GM23248 (cell line): ENCODE measurements around the gene SEMA4G. TPM values are rescaled to one million over a fixed set of nuclear protein-coding genes. Genes with fewer than 3 reads are reported as not detected.
A peak's percentile ranks its signal among the peaks of the same experiment; 100 is the strongest.

Experiments used
- DNase-seq: peaks from one replicate; pipeline ENCODE4 v3.0.0-alpha.2; 2015
- H2AFZ ChIP-seq: fragments of 200-600 bp; sonication (generic); 2 replicates; pipeline ENCODE4 v1.6.1; 2016; ENCODE audit warnings: antibody characterized with exemption
- H3F3A ChIP-seq: fragments of 200-600 bp; sonication (generic); 2 replicates; pipeline ENCODE4 v1.6.1; 2016; ENCODE audit warnings: mild to moderate bottlenecking, antibody characterized with exemption, mixed run types; ENCODE audit not compliant: insufficient read depth
- H3K27ac ChIP-seq: fragments of 200-600 bp; sonication (generic); 2 replicates; pipeline ENCODE4 v1.5.1; 2016; ENCODE audit warnings: mild to moderate bottlenecking
- H3K27me3 ChIP-seq: fragments of 200-600 bp; sonication (generic); replicated peaks from 2 replicates; pipeline ENCODE4 v1.6.1; 2016; ENCODE audit warnings: mild to moderate bottlenecking; ENCODE audit not compliant: insufficient read depth
- H3K36me3 ChIP-seq: fragments of 200-600 bp; sonication (generic); 2 replicates; pipeline ENCODE4 v1.6.1; 2016; ENCODE audit warnings: low read depth, mild to moderate bottlenecking
- H3K4me1 ChIP-seq: fragments of 200-600 bp; sonication (generic); 2 replicates; pipeline ENCODE4 v1.6.1; 2016; ENCODE audit warnings: mild to moderate bottlenecking; ENCODE audit not compliant: insufficient read depth
- H3K4me2 ChIP-seq: fragments of 200-600 bp; sonication (generic); one replicate; pipeline ENCODE4 v1.6.1; 2016; ENCODE audit warnings: mild to moderate bottlenecking; ENCODE audit not compliant: unreplicated experiment
- H3K4me3 ChIP-seq: fragments of 200-600 bp; sonication (generic); 2 replicates; pipeline ENCODE4 v1.5.1; 2016; ENCODE audit warnings: mild to moderate bottlenecking
- H3K79me2 ChIP-seq: fragments of 200-600 bp; sonication (generic); 2 replicates; pipeline ENCODE4 v1.6.1; 2016; ENCODE audit warnings: mild to moderate bottlenecking; ENCODE audit not compliant: insufficient read depth
- H3K9ac ChIP-seq: fragments of 200-600 bp; sonication (generic); 2 replicates; pipeline ENCODE4 v1.6.1; 2016; ENCODE audit warnings: mild to moderate bottlenecking
- H3K9me2 ChIP-seq: fragments of 200-600 bp; sonication (generic); 2 replicates; pipeline ENCODE4 v1.6.1; 2016; ENCODE audit warnings: mixed run types, mild to moderate bottlenecking, moderate library complexity; ENCODE audit not compliant: insufficient read depth
- H3K9me3 ChIP-seq: fragments of 200-600 bp; sonication (generic); one replicate; pipeline ENCODE4 v1.6.1; 2017; ENCODE audit warnings: low read depth
- H4K20me1 ChIP-seq: fragments of 200-600 bp; sonication (generic); 2 replicates; pipeline ENCODE4 v1.6.0; 2016; ENCODE audit not compliant: insufficient read depth
- EZH2 ChIP-seq: fragments of 200-600 bp; sonication (generic); IDR thresholded peaks from 2 replicates; pipeline ENCODE4 v1.6.1; 2018; ENCODE audit warnings: antibody characterized with exemption, mild to moderate bottlenecking; ENCODE audit not compliant: insufficient read depth, poor library complexity, severe bottlenecking
- EZH2phosphoT487 ChIP-seq: fragments of 200-600 bp; sonication (generic); IDR thresholded peaks from 2 replicates; pipeline ENCODE4 v1.6.1; 2018; ENCODE audit warnings: antibody characterized with exemption, moderate library complexity, mild to moderate bottlenecking, low read depth; ENCODE audit not compliant: insufficient read depth
- WGBS, 2 experiments: methylation state at CpG; one replicate each; pipeline ENCODE4 v1.1.6; 2015 to 2017; ENCODE audit warnings: low lambda C conversion rate in 2 of 2, low coverage in 1 of 2; ENCODE audit errors: missing lambda C conversion rate in 2 of 2; 5-methylcytosine and 5-hydroxymethylcytosine counted together
- in situ Hi-C: fragments of 300-500 bp; cut with MboI; formaldehyde crosslinking; loops from 2 replicates; pipeline ENCODE4 v1.15.0; 2020
- polyA plus RNA-seq: library from polyadenylated mRNA; unstranded; fragments of >200 nt; fragmentation: Nextera tagmentation; extraction: Ambion mirVana; gene quantifications from 2 replicates; pipeline ENCODE4 v1.2.1, GENCODE V29; 2016
- total RNA-seq: library from RNA; depleted of rRNA; stranded (reverse); fragments of >200 nt; shearing (Covaris generic); gene quantifications from 2 replicates; pipeline ENCODE4 v1.2.3, GENCODE V29; 2014

Gene SEMA4G
- total and polyA plus RNA-seq, 2 experiments from 2014 or later: 0.11 to 1.1 TPM

DNA sequence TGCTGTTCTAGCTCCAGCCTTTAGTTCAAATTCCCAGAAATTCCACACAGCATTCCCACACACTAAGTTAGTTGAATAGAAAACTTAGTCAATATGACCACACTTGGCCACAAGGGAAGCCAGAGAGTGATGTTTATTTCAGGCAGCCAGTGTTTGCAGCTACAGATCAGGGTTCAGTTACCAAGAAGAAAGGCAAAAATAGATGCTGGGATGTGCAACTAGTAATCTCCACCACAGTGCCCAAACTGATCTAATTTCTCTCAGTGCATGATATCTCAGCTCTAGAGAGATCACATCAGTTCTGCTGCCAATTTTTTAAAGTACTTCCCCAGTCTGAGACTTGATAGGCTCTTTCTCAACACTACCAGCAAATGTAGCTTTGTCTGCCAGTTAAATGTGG lies 38.9 kb upstream of the SEMA4G start:
- Histone ChIP-seq H3K9ac (no peak overlapping the region), H2AFZ (no peak overlapping the region), H3K79me2 (peaks cover 18% of the 10 kb centered on the region; the same call in 1 of the 2 replicates), H3K36me3 (peaks cover 77% of the 10 kb centered on the region), H4K20me1 (no peaks in the 10 kb centered on the region), H3K9me2 (no peaks in the 10 kb centered on the region), H3K4me3 (no peak overlapping the region), H3K27me3 (no peaks in the 10 kb centered on the region), H3K4me1 (no peaks in the 10 kb centered on the region), H3K9me3 (no peaks in the 10 kb centered on the region), H3K27ac (no peak overlapping the region), H3K4me2 (no peak overlapping the region), H3F3A (peaks cover 16% of the 10 kb centered on the region; the same call in 1 of the 2 replicates)
- no peak for TF ChIP-seq EZH2
- TF ChIP-seq EZH2phosphoT487: no peak
- in situ Hi-C loops: no loop called here
- peak; percentile 16 for DNase-seq

DNA sequence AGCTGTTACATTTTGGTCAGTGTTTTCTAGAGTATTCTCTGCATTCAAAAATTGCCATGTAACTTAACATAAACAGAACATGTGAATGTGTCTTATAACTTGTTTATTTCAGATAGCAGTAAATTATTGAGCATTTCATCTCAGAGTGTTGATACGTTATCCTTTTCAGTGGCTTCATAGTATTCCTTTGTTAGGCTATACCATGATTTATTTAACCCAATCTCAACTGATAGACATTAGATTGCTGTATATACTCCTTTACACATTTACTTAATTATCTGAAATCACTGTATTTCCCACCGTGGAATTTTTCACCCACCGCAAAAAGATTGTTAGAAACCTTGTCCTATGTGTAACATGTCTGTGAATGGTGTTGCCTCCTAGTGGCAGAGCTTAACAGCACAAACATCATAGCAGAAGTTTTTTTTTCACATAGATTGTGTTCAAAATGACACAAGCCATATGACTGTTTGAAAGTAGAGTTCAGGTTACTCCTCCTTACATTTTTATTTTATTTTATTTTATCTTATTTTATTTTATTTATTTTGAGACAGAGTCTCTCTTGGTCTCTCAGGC lies 35.1 kb upstream of the SEMA4G start:
- in situ Hi-C loops: no loop called here
- DNase-seq: peak; percentile 34
- H3K9me2 ChIP-seq: no peaks in the 10 kb centered on the region
- no peaks in the 10 kb centered on the region for H3K9me3 ChIP-seq
- no peaks in the 10 kb centered on the region for H3K27me3 ChIP-seq
- no peaks in the 10 kb centered on the region for H3K4me1 ChIP-seq
- peaks cover 76% of the 10 kb centered on the region for H3K36me3 ChIP-seq
- no peak overlapping the region for H3K4me2 ChIP-seq
- no peak overlapping the region for H3K27ac ChIP-seq
- H3K9ac ChIP-seq: no peak overlapping the region
- H4K20me1 ChIP-seq: no peaks in the 10 kb centered on the region
- H2AFZ ChIP-seq: no peak overlapping the region
- H3K4me3 ChIP-seq: no peak overlapping the region
- H3F3A ChIP-seq: peaks cover 21% of the 10 kb centered on the region; the same call in 1 of the 2 replicates
- H3K79me2 ChIP-seq: no peaks in the 10 kb centered on the region
- WGBS, 2 experiments: 94 to 97% methylated on average over 3 of the region's 3 CpGs
- TF ChIP-seq EZH2 (no peak), EZH2phosphoT487 (no peak)

DNA sequence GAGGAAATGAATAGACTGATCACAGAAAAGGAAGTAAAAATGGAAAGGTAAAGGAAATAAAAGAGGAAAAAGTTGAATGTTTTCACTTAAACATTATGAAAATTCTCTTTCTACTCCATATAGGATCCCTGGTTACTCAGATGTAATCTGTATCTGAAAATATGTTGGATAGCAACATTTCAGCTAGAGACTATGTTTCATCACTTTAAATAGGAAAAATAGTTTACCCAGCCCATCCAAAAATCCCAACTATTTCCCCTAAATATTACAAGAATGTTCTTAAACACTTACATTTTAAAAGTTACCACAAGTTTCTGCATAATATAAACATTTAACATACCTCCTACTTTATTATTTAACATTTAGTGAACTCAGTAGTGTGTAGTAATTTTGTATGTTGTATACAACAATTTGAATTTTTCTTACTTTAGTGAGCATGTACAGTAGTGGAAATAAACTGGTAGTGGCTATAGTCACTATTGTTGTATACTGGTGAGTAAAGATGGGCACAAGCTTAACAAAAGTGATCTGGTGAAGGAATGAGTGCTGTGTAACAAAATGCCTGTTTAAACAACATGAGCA lies 29.4 kb upstream of the SEMA4G start:
- H3K9me2 ChIP-seq: no peaks in the 10 kb centered on the region
- H3K4me3 ChIP-seq: no peak overlapping the region
- no peak overlapping the region for H3K9ac ChIP-seq
- H2AFZ ChIP-seq: no peak overlapping the region
- TF ChIP-seq EZH2 (no peak), EZH2phosphoT487 (no peak)
- H3K4me2 ChIP-seq: no peak overlapping the region
- in situ Hi-C loops: no loop called here
- H3K27me3 ChIP-seq: no peaks in the 10 kb centered on the region
- H3F3A ChIP-seq: 0 out of 2 replicates have a peak, but pooled peaks cover 8% of the 10 kb centered on the region
- no peaks in the 10 kb centered on the region for H3K79me2 ChIP-seq
- H3K27ac ChIP-seq: peak overlapping the region; percentile 2; the same call in 1 of the 2 replicates
- H3K36me3 ChIP-seq: peaks cover 46% of the 10 kb centered on the region
- H3K4me1 ChIP-seq: peaks cover 11% of the 10 kb centered on the region
- H3K9me3 ChIP-seq: no peaks in the 10 kb centered on the region
- no peaks in the 10 kb centered on the region for H4K20me1 ChIP-seq
- peak; percentile 28 for DNase-seq

DNA sequence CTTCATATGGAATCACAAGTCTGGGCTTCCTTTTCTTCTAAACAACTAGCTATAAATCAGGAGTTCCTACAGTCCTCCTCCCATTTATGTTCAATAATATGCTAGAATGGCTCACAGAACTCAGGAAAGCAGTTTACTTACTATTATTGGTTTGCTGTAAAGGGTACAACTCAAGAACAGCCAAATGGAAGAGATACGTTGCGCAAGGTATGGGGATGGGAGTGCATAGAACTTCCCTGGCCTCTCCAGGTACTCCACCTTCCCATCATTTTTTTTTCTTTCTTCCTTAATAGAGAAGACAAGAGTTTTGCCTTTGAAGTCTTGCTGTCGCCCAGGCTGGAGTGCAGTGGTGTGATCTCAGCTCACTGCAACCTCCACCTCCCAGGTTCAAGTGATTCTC lies 27.1 kb upstream of the SEMA4G start:
- no peak for DNase-seq
- Histone ChIP-seq H3K27me3 (no peaks in the 10 kb centered on the region), H3K4me2 (no peak overlapping the region), H3K4me1 (peaks cover 11% of the 10 kb centered on the region), H3K27ac (no peak overlapping the region), H3K4me3 (no peak overlapping the region), H3K9me3 (no peaks in the 10 kb centered on the region), H4K20me1 (no peaks in the 10 kb centered on the region), H2AFZ (no peak overlapping the region), H3K79me2 (no peaks in the 10 kb centered on the region), H3K36me3 (peaks cover 61% of the 10 kb centered on the region), H3K9me2 (no peaks in the 10 kb centered on the region), H3F3A (0 out of 2 replicates have a peak, but pooled peaks cover 8% of the 10 kb centered on the region), H3K9ac (no peak overlapping the region)
- in situ Hi-C loops: no loop called here
- TF ChIP-seq EZH2phosphoT487: no peak
- TF ChIP-seq EZH2: no peak
- 95 to 99% methylated on average over 3 of the region's 3 CpGs for WGBS, 2 experiments
